Panc1 (cell line): Measurements from ENCODE around the gene WFDC11. TPM values are rescaled to one million over a fixed set of nuclear protein-coding genes. Genes with fewer than 3 reads are reported as not detected.

Source experiments
- ATAC-seq: fragments of 200-7000 bp; cut with Tn5 transposase; 2 replicates; pipeline ENCODE4 v1.9.1; 2020; ENCODE audit warnings: mild to moderate bottlenecking, moderate library complexity
- BruUV-seq: library from RNA; stranded (reverse); fragments of 400-500 nt; replicated peaks from 2 replicates; lab custom pipeline; 2021; lab: Mats Ljungman, UMichigan
- CTCF ChIA-PET: fragments of 300-600 bp; sonication (Branson Sonifier 250); formaldehyde crosslinking; loops from one replicate; lab custom pipeline; 2022; ENCODE audit warnings: antibody characterized with exemption; lab: Charles Lee
- POLR2A ChIA-PET: fragments of 300-600 bp; sonication (Branson Sonifier 250); formaldehyde crosslinking; loops from one replicate; lab custom pipeline; 2022; ENCODE audit warnings: antibody characterized with exemption; lab: Charles Lee
- DNase-seq: peaks from one replicate; pipeline ENCODE4 v3.0.0-alpha.2; 2010; ENCODE audit warnings: low read depth, low spot score
- H3K27ac ChIP-seq: 2 replicates; pipeline ENCODE4 v1.5.1; 2011; ENCODE audit warnings: mild to moderate bottlenecking, low read length, inconsistent platforms
- H3K27me3 ChIP-seq: fragments of 200-500 bp; sonication (Bioruptor generic); 2 replicates; pipeline ENCODE4 v1.6.0; 2014; ENCODE audit warnings: low read length, inconsistent platforms; ENCODE audit not compliant: control insufficient read depth, insufficient read depth
- H3K36me3 ChIP-seq: fragments of 200-500 bp; sonication (Bioruptor generic); 2 replicates; pipeline ENCODE4 v1.5.1; 2014; ENCODE audit warnings: inconsistent platforms, mild to moderate bottlenecking, low read length, moderate library complexity; ENCODE audit not compliant: control insufficient read depth, insufficient read depth
- H3K4me1 ChIP-seq: 2 replicates; pipeline ENCODE4 v1.5.1; 2011; ENCODE audit warnings: inconsistent platforms, mild to moderate bottlenecking, low read length, moderate library complexity; ENCODE audit not compliant: control insufficient read depth, insufficient read depth
- H3K4me3 ChIP-seq, 2 experiments: 2 replicates each; pipeline ENCODE4 v1.5.1; 2011 to 2012; ENCODE audit warnings: low read depth in 2 of 2, low read length in 2 of 2, mild to moderate bottlenecking in 2 of 2, inconsistent platforms in 1 of 2, moderate library complexity in 1 of 2
- H3K9me3 ChIP-seq: fragments of 200-500 bp; sonication (Bioruptor generic); 2 replicates; pipeline ENCODE4 v1.5.1; 2014; ENCODE audit warnings: low read depth, mild to moderate bottlenecking, inconsistent platforms, low read length, moderate library complexity; ENCODE audit not compliant: control insufficient read depth, insufficient read depth
- POLR2AphosphoS5 ChIP-seq: IDR thresholded peaks from 2 replicates; pipeline ENCODE4 v1.6.1; 2012; ENCODE audit warnings: mild to moderate bottlenecking, low read depth, low read length, moderate library complexity
- SIN3A ChIP-seq: IDR thresholded peaks from 2 replicates; pipeline ENCODE4 v1.6.1; 2012; ENCODE audit warnings: low read depth, mild to moderate bottlenecking, low read length, moderate library complexity, borderline replicate concordance; ENCODE audit not compliant: insufficient read depth
- TCF7L2 ChIP-seq: IDR thresholded peaks from 2 replicates; pipeline ENCODE4 v1.6.1; 2011; ENCODE audit warnings: mild to moderate bottlenecking, low read depth, low read length, inconsistent platforms
- in situ Hi-C: cut with HindIII; loops from 2 replicates; pipeline ENCODE4 v1.10.0; 2016; ENCODE audit warnings: low sequenced_read_pairs, low pct_unique_long_range_greater_than_20kb
- intact Hi-C: fragments of 100-400 bp; cut with micrococcal nuclease; formaldehyde crosslinking; loops from one replicate; pipeline ENCODE4 v1.10.0; 2022; ENCODE audit not compliant: unreplicated experiment
- total RNA-seq: library from RNA; stranded (reverse); gene quantifications from one replicate; pipeline ENCODE4 v1.2.1, GENCODE V29; 2021; ENCODE audit not compliant: unreplicated experiment
- TF ChIP-seq, protein P1 (sequence below), 2 experiments: IDR thresholded peaks; 2 replicates each; pipeline ENCODE4 v1.6.1; 2011 to 2012; ENCODE audit warnings: low read depth in 2 of 2, control low read depth in 1 of 2, low read length in 1 of 2, mild to moderate bottlenecking in 1 of 2, moderate library complexity in 1 of 2; ENCODE audit not compliant: insufficient read depth in 1 of 2
- TF ChIP-seq, protein P2 (sequence below): fragments of 450-650 bp; IDR thresholded peaks from 2 replicates; pipeline ENCODE4 v1.5.1; 2017; ENCODE audit warnings: mild to moderate bottlenecking

The WFDC11 gene
- total RNA-seq, 1 experiment from 2014 or later: not detected

DNA sequence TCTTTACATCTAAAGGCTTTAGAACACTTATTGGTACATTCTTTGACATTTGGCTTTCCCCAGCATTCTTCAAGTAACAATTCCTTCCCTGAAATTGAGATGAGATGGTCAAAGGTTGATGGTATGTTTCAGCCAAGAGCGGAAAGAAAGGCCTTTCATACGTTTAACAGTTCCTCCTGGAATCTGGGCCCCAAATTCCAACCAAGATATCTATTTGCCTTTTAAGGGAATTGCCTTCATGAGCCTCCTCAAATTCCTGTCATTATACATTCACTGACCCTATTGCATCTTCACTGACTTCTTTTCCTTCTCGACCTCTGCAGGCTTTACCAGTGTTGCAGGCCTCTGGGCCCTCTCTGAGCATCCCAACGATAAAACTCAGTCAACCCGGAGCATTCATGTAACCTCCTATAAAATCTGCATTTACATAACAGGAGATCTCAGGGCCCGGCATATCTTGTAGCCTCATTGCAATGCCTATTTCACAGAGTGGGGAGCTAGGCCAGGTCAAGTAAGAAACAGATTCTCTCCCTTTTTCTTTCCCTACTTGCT is 20.7 kb downstream of the WFDC11 start:
- Histone ChIP-seq H3K4me3 (no peak overlapping the region), H3K27ac (no peak overlapping the region), H3K36me3 (no peaks in the 10 kb centered on the region), H3K4me1 (no peaks in the 10 kb centered on the region), H3K9me3 (no peaks in the 10 kb centered on the region), H3K27me3 (no peaks in the 10 kb centered on the region)
- POLR2A ChIA-PET: no interaction called here
- intact Hi-C loops: no loop called here
- BruUV-seq: no TSS peak
- no peak for TF ChIP-seq SIN3A
- TF ChIP-seq POLR2AphosphoS5: no peak
- no peak for TF ChIP-seq TCF7L2
- TF ChIP-seq, protein P1, sequence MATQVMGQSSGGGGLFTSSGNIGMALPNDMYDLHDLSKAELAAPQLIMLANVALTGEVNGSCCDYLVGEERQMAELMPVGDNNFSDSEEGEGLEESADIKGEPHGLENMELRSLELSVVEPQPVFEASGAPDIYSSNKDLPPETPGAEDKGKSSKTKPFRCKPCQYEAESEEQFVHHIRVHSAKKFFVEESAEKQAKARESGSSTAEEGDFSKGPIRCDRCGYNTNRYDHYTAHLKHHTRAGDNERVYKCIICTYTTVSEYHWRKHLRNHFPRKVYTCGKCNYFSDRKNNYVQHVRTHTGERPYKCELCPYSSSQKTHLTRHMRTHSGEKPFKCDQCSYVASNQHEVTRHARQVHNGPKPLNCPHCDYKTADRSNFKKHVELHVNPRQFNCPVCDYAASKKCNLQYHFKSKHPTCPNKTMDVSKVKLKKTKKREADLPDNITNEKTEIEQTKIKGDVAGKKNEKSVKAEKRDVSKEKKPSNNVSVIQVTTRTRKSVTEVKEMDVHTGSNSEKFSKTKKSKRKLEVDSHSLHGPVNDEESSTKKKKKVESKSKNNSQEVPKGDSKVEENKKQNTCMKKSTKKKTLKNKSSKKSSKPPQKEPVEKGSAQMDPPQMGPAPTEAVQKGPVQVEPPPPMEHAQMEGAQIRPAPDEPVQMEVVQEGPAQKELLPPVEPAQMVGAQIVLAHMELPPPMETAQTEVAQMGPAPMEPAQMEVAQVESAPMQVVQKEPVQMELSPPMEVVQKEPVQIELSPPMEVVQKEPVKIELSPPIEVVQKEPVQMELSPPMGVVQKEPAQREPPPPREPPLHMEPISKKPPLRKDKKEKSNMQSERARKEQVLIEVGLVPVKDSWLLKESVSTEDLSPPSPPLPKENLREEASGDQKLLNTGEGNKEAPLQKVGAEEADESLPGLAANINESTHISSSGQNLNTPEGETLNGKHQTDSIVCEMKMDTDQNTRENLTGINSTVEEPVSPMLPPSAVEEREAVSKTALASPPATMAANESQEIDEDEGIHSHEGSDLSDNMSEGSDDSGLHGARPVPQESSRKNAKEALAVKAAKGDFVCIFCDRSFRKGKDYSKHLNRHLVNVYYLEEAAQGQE (IDR thresholded peaks at IDR 0.05; ENCODE audit: insufficient read depth in 1 of 2, low read depth in 2 of 2, low read length in 1 of 2): no peak
- TF ChIP-seq, protein P2, sequence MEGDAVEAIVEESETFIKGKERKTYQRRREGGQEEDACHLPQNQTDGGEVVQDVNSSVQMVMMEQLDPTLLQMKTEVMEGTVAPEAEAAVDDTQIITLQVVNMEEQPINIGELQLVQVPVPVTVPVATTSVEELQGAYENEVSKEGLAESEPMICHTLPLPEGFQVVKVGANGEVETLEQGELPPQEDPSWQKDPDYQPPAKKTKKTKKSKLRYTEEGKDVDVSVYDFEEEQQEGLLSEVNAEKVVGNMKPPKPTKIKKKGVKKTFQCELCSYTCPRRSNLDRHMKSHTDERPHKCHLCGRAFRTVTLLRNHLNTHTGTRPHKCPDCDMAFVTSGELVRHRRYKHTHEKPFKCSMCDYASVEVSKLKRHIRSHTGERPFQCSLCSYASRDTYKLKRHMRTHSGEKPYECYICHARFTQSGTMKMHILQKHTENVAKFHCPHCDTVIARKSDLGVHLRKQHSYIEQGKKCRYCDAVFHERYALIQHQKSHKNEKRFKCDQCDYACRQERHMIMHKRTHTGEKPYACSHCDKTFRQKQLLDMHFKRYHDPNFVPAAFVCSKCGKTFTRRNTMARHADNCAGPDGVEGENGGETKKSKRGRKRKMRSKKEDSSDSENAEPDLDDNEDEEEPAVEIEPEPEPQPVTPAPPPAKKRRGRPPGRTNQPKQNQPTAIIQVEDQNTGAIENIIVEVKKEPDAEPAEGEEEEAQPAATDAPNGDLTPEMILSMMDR: no peak
- ATAC-seq: no peak
- in situ Hi-C loops: no loop called here
- DNase-seq: no peak
- CTCF ChIA-PET: no interaction called here

DNA sequence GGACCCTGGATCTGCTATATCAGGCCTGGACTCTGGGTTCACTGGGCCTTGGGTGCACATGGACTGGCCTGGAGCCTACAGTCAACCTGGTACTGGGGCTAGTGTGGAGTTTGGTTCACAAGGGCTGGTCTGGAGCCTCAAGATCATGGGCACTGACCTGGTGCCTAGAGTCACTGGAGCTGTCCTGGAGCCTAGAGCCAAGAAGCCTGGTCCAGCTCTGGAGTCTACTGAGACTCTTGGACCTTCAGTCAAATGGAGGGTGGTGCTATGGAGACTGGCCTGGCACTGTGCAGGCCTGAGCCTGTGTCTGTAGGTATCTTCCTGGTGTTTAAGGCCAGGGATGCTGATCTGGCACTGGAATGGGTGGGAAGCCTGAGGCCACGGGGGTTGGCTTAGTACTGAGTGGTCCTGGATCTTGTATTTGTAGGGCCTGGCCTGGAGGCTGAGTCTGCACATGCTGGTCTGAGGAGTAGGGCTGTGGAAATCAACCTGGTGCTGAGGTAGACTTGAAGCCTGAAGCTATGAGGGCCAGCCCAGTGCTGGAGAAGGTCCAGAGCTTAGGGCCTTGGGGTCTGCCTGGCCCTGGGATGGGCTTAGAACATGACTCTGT is 22.5 kb downstream of the WFDC11 start:
- DNase-seq: no peak
- Histone ChIP-seq H3K4me1 (no peaks in the 10 kb centered on the region), H3K27ac (no peak overlapping the region), H3K4me3 (no peak overlapping the region), H3K36me3 (no peaks in the 10 kb centered on the region), H3K27me3 (no peaks in the 10 kb centered on the region), H3K9me3 (no peaks in the 10 kb centered on the region)
- POLR2A ChIA-PET: no interaction called here
- BruUV-seq: no TSS peak
- ATAC-seq: no peak
- TF ChIP-seq SIN3A (no peak), TCF7L2 (no peak), POLR2AphosphoS5 (no peak)
- TF ChIP-seq, protein P1 (IDR thresholded peaks at IDR 0.05; ENCODE audit: insufficient read depth in 1 of 2, low read depth in 2 of 2, low read length in 1 of 2): no peak
- TF ChIP-seq, protein P2: no peak
- CTCF ChIA-PET: no interaction called here
- intact Hi-C loops: no loop called here
- in situ Hi-C loops: no loop called here
